IPS DF 19.7 (cell line): ENCODE results near the gene ZFP36L1.
"Not testable (repeated sequence)": the region's sequence is repeated elsewhere in the genome, so short reads cannot be mapped to it uniquely, and the experiment has no call there.

Experiments used
- DNase-seq: peaks from one replicate; pipeline ENCODE4 v3.0.0-alpha.2; 2013; ENCODE audit warnings: low read depth, low spot score

The ZFP36L1 gene

DNA sequence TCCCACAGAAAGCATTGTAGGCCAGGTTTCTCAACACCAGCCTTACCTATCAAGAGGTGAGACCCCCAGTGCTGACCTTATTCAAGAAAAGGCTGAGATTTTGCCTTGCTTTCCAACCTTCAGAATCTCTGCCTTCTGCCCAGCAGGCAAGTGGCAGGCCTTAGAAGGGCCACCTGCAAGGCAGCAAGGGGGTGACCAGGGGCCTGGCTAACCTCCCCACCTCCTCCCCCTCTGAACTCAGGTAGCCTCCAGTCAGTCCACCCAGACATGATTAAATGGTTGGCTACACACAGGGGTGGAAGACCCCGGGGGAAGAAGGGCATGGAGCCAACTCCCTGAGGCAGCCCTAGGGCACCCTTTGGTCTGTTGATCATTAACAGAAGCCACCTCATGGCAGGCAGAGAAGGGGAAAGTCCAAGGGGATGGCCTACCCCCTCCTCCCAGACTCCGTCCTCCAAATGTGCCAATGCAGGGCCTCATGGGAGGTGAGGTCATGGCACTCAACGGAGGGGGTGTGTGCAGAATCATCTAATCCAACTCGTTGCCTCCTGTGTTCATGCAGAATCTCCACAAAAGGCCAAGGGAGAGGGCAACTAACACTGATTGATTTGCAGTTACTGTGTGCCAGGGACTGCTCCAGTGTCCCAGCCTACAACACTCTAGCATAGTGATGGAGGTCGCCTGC, 8.5 kb downstream of the ZFP36L1 start:
- DNase-seq = no peak

DNA sequence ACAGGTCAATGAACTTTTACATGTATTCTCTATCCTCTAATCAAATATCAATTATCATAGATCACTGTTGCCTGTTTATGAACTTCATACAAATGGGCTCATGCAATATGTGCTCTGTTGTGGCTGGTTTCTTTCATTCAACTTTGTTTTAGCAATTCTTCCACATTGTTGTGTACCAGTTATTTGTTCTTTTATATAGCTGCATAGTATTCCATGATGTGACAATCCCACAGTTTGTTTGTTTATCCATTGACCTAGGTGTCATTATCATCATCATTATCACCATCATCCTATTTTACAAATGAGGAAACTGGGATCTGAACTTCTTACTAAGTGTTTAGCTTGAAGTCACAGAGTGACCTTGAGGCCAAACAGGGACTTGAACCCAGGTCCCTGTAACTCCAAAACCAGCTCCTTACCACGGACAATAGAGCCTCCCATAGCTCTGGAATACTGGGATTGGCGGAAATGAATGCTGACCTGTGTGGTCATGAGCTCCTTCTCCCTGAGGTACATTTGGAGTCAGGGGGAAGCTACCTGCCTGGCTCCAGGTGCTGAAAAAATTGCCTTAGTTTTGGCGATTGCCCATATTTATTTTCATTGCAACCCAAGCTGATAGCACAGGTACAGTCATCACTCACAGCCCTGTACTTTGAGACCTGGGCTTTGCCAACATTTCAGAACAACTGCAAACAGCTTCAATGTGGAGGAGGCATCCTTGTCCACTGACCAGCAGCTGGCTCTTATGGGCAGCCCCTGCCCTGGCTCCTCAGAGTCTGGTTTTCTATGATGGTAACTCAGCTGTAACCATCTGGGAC, 9.2 kb downstream of the ZFP36L1 start:
- no peak for DNase-seq

DNA sequence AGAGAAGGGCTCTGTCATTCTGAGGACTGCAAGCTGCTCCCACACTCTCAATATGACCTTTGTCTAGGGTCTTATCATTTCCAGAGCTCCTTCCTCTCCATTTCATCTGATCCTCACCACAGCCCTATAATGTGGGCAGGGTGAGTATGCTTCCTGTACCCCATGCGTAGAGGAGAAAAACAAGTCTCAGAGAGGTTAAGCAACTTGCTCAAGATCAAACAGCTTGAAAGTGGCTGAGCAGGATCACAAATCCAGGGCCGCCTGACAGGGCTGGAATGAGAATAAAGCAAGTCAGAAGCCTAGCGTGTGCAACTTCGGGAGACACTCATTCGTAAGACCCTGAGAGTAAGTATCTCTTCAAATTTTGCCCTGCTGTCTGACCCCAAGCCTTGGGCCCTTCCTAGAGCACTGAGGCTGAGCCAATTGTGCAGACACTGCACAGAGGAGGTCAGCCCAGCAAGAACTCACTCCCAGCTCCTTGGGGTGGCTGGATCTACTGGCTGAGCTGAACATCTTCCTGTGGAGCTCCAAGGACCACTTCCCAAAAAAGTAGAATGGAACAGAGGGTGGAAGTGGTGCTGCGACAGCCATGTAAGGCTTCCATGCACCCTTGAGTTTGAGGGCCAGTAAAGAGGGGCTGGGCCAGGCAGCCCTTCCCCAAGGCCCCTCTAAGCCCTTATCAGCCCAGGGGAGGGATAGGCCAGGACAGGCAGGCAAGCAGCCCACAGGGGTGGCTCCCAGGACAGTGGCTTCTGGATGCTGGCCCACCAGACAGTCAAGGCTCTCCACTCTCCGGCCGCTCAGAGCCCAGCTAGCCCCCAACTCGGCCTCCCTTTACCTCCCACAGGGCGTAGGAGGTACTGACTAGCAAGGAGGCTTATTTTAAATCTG, 10.5 kb downstream of the ZFP36L1 start:
- DNase-seq = no peak

DNA sequence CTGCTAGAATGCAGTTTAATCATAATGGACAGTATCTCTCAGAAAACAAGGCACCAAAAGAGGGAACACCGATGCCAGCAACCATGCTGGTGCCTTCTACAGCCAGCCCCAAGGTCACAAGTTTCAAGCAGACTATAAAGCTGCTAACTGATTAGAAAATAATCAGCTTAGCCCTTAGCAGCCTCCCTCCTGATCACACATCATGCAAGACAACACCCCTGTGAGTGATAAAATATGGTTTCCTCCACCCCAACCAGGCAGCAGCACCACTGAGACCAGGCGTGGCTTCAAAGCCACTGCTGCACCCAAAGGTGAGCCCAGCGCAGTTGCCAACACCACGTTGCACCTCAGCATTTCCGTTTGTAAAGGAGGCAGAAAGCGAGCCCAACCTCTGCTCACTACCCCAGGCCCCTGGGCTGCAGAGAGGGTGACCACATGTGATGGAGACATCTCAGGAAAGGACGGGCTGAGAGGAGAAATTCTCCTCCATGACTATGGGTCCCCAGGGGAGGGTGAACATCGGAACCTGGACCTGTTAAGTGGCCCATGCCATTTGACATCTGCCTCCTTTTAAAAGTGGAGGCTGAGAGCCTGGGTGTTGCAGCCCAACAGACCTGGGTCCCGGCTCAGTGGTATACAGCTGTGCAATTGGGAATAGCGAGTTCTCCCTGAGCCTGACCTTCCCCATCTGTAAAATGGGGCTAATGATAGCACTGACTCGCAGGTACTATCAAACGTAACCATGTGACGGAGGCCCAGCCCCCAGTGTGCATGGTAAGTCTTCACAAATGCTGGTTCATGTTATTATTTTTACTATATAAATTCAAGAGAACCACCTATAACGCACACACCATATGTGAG, 11.5 kb downstream of the ZFP36L1 start:
- DNase-seq = no peak

DNA sequence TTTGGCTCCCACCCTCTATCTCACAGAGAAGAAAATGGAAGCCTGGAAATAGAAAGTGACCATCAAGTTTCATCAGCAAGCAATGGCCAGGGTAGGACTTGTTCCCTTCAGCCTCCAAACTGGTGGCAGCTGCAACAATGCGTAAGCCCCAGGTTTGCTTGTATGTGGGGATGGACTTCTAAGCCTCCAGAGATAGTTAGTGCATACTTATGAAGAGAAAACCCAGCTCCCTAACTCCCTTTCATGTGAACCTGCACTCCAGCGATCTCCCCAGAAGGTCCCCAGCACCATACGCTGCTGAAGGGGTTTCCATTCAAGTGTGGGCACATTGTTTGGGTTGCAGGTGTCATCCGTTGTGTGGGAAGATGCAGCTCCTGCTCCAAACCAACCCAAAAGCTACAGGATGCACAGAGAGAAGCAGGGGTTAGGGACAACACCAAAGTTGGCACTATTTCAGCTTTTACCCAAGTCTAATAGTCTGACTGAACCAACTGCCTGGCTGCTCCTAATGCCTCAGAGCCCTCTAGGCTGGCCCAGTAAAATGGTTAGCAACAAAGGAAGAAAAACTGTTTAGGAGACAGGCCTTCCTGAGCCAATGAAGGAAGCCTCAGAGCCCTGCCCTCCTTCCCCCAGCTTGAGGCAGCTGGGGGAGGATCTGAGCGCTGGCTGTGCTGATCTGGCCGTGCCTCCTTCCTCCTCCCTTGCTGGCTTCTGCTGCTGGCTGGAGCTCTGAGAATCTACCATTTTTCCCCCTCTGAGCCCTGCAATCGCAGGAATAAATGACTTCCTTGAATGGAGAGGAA, 12.3 kb downstream of the ZFP36L1 start:
- no peak for DNase-seq

DNA sequence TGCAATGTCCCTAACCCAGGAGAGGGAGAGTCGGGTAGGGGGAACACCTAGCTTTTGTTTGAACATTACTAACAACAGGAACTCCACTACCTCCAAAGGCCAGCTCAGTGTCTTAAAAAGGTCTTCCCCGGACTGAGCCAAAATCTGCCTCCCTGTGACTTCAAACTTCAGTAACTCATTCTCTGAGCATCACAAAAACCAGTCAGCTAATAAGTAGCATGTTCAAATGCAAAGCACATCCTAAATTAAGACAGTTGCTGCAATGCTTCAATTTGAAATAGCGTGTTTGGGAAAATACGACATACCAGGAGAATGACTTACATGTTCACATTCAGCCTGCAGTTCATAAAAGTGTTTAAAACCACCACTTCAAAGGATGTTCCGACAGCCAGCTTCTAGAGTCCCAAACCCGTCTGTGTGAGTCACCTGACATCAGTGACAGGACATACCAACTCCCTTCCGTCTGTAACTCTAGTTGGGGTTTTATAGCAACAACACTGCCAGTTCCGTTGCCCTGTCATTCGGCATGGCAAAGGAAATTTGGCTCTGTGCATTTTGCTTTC, 13.0 kb downstream of the ZFP36L1 start:
- no peak for DNase-seq

DNA sequence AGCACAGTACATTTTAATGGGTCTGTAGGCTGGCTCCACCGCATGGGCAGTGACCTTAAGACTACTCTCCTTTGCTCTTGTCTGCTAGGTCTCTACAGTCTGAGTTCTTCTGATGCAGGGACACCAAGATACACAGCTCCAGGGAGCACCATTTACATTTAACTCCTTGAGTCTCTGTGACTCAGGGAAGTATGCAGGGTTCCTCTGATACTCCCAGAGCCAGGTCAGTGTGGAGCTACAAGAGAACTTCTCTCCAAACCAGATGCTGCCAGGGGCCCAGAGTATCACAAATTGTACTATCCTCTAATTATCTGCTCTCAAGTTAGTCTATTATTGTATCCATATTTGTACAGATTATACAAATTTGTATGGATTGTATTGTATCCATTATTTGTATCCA, 15.2 kb downstream of the ZFP36L1 start:
- DNase-seq = no peak

DNA sequence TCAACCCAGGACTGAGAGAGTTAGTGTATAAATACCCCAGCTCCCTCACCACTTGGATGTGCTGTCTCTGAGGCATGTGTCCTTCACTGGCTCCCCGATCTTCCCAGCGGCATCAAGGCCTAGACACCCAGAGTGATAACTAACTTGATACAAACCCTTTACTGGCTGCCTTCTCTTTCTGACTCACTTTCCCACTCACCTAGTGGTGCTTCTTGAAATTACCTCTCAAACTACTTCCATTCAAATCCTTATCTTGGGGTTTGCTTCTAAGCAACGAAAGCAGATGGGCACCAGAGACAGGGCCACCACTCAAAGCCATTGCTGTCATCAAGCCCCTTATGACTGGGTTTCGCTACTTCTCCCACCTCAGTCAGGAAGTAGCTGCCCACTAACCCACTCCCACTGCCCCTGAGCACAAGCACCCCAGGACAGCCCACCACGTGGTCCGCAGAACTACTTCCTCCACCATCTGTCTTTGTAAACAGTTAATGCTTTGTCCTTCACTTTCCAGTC, 17.2 kb downstream of the ZFP36L1 start:
- no peak for DNase-seq

DNA sequence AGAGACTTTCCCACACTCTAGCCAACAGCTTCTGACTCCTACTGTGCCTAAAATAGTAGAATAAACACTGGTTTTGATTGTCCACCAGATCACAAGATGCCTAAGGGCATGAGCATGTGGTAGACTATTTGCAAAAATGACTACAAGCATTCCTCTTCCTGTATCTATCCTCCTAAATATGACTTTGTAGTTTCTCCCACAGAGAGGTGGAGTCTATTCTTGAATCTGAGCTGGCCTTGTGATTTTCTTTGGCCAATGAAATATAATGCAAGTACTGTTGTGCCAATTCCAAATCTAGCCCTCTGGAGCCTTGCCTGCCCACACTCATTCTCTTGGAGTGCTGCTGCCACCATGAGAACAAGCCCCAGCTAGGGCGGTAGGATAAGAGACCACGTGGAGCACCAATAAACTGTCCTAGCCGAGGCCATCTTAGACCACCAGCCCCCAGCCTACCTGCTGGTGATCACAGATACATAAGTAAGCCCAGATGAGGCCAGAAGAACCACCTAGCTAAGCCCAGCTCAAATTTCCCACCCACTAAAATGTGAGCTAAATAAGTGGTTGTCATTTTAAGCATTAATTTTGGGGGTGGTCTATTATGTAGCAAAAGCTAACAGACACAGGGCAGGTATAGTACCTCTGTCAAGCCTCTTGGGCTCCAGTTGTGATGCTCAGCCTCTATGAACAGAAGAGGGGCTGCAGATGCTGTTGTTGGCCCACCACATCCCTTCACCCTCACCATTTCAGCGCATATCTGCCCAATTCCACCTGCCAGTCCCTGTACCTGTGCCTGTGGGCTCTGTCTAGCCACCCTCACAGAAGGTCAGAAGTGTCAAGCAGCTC, 17.9 kb downstream of the ZFP36L1 start:
- DNase-seq = no peak

DNA sequence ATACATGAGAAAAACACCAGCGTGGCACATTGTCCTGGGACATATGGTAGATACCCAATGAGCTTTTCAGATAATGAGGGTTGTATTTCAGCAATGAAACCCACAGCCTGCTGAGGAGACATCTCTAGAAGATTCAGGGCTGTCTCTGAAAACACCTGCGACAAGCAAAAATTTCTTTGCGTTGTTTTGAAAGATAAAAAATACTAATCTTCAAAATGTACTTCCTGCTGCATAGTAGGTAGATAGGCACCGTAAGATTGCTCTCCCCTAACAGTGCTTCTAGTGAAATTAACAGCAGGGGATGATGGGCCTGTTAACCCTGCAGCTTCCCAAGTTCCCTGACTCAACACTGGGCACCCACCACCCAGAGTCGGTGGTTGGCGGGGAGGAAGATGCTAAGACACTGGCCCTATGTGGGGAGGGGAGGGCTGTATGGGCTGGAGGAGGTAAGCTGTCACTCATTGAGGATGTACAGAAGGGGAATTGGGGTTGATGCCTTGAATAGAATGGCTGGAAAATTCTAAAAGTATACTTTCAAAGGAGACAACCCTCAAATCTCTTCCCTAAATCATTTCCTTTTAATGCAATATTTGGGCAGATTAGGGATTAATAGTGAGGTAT, 20.0 kb downstream of the ZFP36L1 start:
- DNase-seq = no peak

DNA sequence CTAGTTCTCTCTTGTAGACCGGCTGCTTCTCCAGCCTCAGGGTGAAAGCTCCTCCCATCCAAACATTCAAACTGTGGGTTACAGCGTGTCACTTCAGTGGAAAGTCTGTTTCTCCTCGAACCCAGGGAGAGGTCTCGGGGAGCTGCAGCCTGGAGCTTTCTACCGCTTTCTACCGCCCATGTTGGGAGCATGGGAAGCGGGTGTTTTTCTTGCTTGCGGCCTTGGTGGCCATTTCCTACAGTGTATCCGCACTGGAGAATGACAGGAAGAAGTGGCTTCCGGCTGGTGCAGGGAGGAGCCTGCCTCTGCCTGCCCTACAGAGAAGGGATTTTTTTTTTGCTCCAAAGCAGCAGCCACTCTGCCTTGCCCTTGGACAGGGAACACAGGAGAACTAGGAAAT, 21.2 kb downstream of the ZFP36L1 start:
- DNase-seq = no peak

DNA sequence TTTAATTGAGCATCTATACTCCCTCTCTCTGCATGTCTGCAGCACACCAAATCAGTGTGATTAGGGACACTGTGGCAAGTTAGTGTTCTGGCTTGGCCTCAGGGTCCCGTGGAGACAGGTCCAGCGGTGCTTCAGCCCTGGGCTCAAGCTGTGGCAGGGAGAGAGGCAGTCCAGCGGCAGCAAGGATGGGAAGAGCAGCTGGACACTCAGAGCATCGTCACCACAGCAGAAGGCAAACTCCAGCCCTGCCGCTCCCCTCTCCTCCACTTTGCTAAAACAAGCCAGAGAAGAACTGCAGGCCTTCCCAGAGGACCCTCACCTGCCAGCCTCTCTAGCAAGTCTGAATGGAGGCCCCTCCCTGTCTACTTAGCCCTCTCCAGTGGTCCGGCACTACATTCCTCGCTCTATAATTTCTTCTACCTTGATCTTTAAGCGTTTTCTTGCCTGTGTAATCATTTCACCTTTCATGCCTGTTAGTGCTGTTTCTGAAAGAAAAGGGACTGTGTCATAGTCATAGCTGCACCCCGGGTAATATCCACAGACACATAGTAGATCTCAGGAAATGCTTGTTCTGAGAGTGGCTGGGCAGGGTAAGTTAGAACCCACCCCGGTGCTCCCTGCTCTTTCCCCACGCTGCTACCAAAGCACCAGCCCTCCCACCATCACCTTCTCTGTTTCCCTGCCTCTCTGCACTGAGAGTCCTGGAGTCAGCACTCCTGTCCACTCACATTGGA, 22.1 kb downstream of the ZFP36L1 start:
- DNase-seq = no peak

DNA sequence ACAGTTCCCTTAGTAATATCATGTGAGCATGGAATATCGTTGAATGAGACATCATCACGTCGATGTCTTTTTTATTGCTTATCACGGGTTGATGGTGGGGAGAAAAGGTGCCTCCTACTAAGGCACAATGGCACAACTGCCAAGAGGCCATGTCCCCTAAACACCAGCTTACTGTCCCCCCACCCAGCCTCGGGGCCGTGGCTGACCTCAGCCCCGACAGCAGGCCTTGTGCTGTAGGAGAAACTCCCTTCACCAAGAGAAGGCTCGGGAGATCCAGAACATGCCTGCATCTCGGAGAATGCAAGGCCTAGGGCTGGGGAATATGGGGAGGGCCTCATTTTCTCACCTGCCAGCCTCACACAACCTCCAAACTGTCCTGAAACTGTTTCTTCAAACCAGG, 22.8 kb downstream of the ZFP36L1 start:
- DNase-seq = no peak

DNA sequence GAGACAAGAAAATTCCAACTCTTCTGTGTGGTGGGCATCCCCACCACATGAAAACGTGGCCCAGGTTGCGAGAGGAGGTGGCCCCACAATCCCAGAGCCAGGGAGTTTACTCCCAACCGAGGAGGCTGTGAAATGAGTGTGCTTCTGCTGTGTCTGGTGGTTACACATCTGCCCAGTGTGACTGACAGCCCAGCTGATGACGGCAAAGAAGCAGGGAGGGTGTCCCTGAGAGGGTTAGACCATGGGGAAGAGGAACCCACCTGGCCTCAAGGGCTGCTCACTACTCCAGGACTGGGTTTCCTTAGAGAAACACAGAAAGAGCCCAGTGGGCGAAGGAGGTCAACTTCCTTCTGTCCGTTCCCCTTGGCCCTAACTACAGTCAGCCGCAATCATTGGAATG, 24.6 kb downstream of the ZFP36L1 start:
- DNase-seq = no peak

DNA sequence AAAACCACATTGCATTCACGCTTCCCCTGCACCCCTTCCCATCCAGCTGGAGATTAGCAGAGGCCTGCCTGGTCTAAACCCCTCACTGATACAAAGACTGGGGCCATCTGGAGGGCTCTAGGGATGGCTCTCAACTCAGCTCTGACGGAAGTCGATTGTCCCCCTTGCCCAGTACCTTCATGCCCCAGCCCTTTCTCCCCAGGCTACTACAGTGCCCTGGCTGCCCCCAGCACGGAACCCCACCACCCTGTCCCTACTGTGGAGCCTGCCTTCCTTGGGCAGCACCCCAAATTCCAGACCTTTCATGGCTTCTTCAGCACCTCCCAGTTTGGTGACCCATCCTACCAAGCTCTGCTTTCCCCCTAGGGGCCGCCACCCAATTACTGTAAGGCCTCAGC, 25.6 kb downstream of the ZFP36L1 start:
- DNase-seq = no peak

DNA sequence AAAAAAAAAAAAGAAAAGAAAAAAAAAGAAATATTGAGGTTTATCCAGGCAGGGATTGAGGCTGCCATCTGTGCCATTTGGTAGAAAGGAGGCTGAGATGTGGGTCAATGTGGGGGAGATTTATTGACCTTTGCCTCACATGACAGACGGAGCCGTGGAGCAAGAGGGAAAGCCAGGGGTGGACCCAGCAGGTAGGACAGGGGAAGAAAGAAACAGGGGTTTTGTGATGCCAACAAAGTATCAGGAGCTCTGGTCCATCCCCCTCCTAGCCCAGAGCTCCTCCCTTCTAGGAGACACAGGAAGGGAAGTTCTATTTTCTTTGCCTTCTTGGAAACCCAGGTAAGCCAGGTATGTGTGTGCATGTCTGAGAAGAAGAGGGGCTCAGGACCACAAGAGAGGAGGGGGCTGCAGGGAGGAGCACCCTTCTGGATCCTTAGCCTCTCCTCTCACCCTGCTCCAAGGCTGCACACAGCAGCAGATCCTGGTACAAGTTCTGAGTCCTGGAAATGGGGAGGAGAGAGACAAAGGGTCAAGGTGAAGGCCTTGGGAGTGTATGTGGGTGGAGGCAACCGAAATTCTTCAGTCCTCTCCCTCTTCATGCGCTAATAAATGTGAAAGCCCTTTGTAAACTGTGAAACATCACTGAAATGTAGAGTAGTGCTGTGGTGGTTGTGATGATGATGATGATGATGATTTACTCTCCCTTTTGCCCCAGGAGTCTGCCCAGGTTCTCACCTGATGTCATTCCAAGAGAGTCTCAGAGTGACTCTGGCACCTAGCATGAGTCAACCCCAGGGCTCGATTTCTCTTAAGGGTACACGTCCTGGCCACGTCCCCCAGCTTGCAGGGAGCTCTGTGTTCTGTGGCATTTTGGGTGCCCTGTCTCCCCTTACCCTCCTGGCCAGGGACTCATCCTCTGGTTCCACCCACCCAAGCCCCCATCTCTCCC, 26.3 kb downstream of the ZFP36L1 start:
- no peak for DNase-seq

DNA sequence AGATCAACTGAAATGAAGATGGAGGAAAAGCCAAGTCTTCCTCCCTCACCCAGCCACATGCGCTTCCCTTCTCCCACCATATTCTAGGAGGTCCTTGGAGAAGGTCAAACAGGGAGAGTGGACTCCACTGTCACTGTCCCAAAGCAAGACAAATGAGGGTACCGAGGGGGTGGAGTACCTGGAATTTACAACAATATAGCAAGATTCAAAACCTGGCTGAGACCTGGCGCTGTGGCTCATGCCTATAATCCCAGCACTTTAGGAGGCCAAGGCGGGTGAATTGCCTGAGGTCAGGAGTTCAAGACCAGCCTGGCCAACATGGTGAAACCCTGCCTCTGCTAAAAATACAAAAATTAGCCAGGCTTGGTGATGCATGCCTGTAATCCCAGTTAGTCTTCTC, 29.0 kb downstream of the ZFP36L1 start:
- DNase-seq = not testable (repeated sequence)
